Testis (tissue), 3 donors: ENCODE data around the gene GATAD1. TPM values are rescaled to one million over a fixed set of nuclear protein-coding genes. Genes with fewer than 3 reads are reported as not detected.
"Not testable (repeated sequence)": the region's sequence is repeated elsewhere in the genome, so short reads cannot be mapped to it uniquely, and the experiment has no call there.

Source experiments
- DNase-seq: peaks from one replicate; pipeline ENCODE4 v3.0.0-alpha.2; 2019
- H3K27ac ChIP-seq, 2 donors: fragments of 200-600 bp; sonication (generic); one replicate each; pipeline ENCODE4 v1.5.1; 2019
- H3K27me3 ChIP-seq: fragments of 200-600 bp; sonication (generic); one replicate; pipeline ENCODE4 v1.5.1; 2019
- H3K36me3 ChIP-seq: fragments of 200-600 bp; sonication (generic); one replicate; pipeline ENCODE4 v1.5.1; 2017; ENCODE audit warnings: low read depth; ENCODE audit errors: missing control alignments
- H3K4me1 ChIP-seq: fragments of 200-600 bp; sonication (generic); one replicate; pipeline ENCODE4 v1.5.1; 2019
- H3K4me3 ChIP-seq, 2 donors: fragments of 200-600 bp; sonication (generic); one replicate each; pipeline ENCODE4 v1.5.1; 2017 to 2019
- H3K9me3 ChIP-seq: fragments of 200-600 bp; sonication (generic); one replicate; pipeline ENCODE4 v1.5.1; 2017
- CTCF ChIP-seq, 3 experiments: fragments of 450-650 bp in 2 of 3; fragments of 200-600 bp in 1 of 3; sonication (generic) in 1 of 3; IDR thresholded peaks; one replicate each; pipeline ENCODE4 v1.5.1; 2016 to 2019; ENCODE audit warnings: antibody characterized with exemption in 3 of 3, mild to moderate bottlenecking in 2 of 3, moderate library complexity in 1 of 3
- POLR2A ChIP-seq: fragments of 450-650 bp; IDR thresholded peaks from one replicate; pipeline ENCODE4 v1.6.1; 2017; ENCODE audit warnings: antibody characterized with exemption, mild to moderate bottlenecking, moderate library complexity
- WGBS, 2 donors: methylation state at CpG; one replicate each; pipeline ENCODE4 v1.1.5; 2018; 5-methylcytosine and 5-hydroxymethylcytosine counted together
- intact Hi-C: fragments of 100-400 bp; cut with DNase I; formaldehyde crosslinking; loops from one replicate; pipeline ENCODE4 v1.15.1; 2023; ENCODE audit warnings: low total_unique reads
- polyA plus RNA-seq: library from polyadenylated mRNA; stranded (reverse); fragments of 350-450 nt; fragmentation: Illumina TruSeq; extraction: RNeasy Lipid Tissue Mini Kit (QIAGEN cat#74804); gene quantifications from one replicate; pipeline ENCODE4 v1.2.3, GENCODE V29; 2014; ENCODE audit warnings: low read depth, low replicate concordance; ENCODE audit not compliant: insufficient read depth
- total RNA-seq, 2 donors: library from RNA; depleted of rRNA; stranded (reverse); fragments of >200 nt; gene quantifications; one replicate each; pipeline ENCODE4 v1.2.3, GENCODE V29; 2016

Gene GATAD1
- total and polyA plus RNA-seq, 3 donors from 2014 or later = 22.7 to 71.7 (median 65.5) TPM

- no peaks in the 10 kb centered on the region for H3K4me1 ChIP-seq
- TF ChIP-seq POLR2A (no peak), CTCF (IDR thresholded peaks at IDR 0.05) (no peak)
- WGBS, 2 donors = 87 to 91% methylated on average over 4 of the region's 4 CpGs
- H3K27me3 ChIP-seq = no peaks in the 10 kb centered on the region
- H3K36me3 ChIP-seq = no peaks in the 10 kb centered on the region
- no peak overlapping the region for H3K27ac ChIP-seq
- no peak for DNase-seq
- H3K9me3 ChIP-seq = no peaks in the 10 kb centered on the region
- intact Hi-C loops = no loop called here
- no peak overlapping the region for H3K4me3 ChIP-seq
Observed at GRCh38 chr7:92478711-92479110, 31.4 kb downstream of the GATAD1 start.

DNA sequence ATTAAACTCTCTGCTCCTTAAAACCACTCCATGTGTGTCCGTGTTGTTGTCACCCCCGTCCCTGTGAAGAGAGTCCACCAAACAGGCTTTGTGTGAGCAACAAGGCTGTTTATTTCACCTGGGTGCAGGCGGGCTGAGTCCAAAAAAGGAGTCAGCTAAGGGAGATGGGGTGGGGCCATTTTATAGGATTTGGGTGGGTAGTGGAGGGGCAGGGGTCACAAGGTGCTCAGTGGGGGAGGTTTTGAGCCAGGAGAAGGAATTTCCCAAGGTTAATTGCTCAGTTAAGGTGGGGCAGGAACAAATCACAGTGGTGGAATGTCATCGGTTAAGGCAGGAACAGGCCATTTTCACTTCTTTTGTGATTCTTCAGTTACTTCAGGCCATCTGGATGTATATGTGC is 31.9 kb downstream of the GATAD1 start:
- H3K4me3 ChIP-seq, H3K27me3 ChIP-seq, H3K27ac ChIP-seq, DNase-seq, intact Hi-C loops, H3K36me3 ChIP-seq, H3K4me1 ChIP-seq, H3K9me3 ChIP-seq: not testable (repeated sequence)
- 93 to 95% methylated on average over 4 of the region's 4 CpGs for WGBS, 2 donors

GRCh38 chr7:92483624-92484023 is 36.3 kb downstream of the GATAD1 start:
- H3K27ac ChIP-seq, H3K4me3 ChIP-seq, H3K27me3 ChIP-seq, H3K9me3 ChIP-seq, H3K4me1 ChIP-seq, intact Hi-C loops, H3K36me3 ChIP-seq, DNase-seq: not testable (repeated sequence)
- WGBS, 2 donors = 63 to 85% methylated on average over 6 of the region's 6 CpGs

DNA sequence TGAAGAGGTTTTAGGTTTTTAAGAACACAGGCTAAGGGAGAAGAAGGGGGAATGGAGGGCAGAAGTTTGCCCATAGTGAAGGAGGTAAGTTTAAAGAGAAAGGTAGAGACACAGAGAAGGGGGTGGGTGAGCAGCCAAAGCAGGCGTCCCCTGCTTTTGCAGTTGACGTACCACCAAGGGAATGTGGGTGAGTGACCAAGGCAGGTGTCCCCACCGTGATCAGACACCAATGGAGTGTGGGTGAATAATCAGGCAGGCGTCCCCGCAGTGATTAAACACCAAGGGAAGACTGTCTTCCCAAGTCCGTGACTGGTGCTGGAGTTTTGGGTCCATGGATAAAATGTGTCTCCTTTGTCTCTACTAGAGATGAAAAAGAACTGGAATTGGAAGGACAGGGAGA is 36.9 kb downstream of the GATAD1 start:
- H3K4me1 ChIP-seq, H3K27me3 ChIP-seq, DNase-seq, H3K27ac ChIP-seq, H3K9me3 ChIP-seq, intact Hi-C loops, H3K36me3 ChIP-seq, H3K4me3 ChIP-seq: not testable (repeated sequence)
- WGBS, 2 donors = 94 to 95% methylated on average over 6 of the region's 6 CpGs

- H3K36me3 ChIP-seq = no peaks in the 10 kb centered on the region
- intact Hi-C loops = no loop called here
Observed at GRCh38 chr7:92485267-92485892, 38.1 kb downstream of the GATAD1 start.

DNA sequence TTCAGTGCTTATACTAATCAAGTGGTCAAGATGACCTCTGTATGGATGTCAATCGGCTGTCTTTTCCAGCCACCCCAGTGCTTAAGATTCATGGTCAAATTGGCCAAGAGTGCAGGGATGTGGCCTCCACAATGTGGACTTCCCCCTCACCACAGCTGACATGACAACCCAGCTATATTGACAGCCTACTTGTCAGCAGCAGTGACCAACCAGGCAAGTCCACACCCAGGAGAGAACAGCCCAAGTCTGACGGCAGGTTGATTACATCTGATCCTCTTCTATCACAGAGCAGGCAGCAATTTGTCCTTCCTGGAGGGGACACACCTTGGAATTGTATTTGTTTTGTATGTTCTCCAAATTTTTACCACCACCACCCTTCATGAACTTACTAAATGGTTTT is 38.7 kb downstream of the GATAD1 start:
- Histone ChIP-seq H3K4me1 (no peaks in the 10 kb centered on the region), H3K27ac (no peak overlapping the region), H3K36me3 (no peaks in the 10 kb centered on the region), H3K4me3 (no peak overlapping the region), H3K27me3 (no peaks in the 10 kb centered on the region), H3K9me3 (no peaks in the 10 kb centered on the region)
- intact Hi-C loops = no loop called here
- 83 to 89% methylated on average over 2 of the region's 2 CpGs for WGBS, 2 donors
- TF ChIP-seq POLR2A (no peak), CTCF (IDR thresholded peaks at IDR 0.05) (no peak)
- DNase-seq = no peak

More at GRCh38 chr7:92485267-92485892, 38.1 kb downstream of the GATAD1 start:
- Histone ChIP-seq H3K9me3 (no peaks in the 10 kb centered on the region), H3K27me3 (no peaks in the 10 kb centered on the region), H3K4me3 (no peak overlapping the region), H3K27ac (no peak overlapping the region), H3K4me1 (no peaks in the 10 kb centered on the region)
- DNase-seq = no peak
- WGBS, 2 donors = 76 to 91% methylated on average over 2 of the region's 2 CpGs
- TF ChIP-seq CTCF (IDR thresholded peaks at IDR 0.05) = no peak
- no peak for TF ChIP-seq POLR2A
